Measurements from ENCODE around the gene PDIA5. TPM values are rescaled to one million over a fixed set of nuclear protein-coding genes. Genes with fewer than 3 reads are reported as not detected.

PDIA5 gene
- total RNA-seq, 6 donors from 2014 or later, result 25.1 to 38.8 (median 32.9) TPM

- ATAC-seq (ENCODE audit: low FRiP score in 2 of 2), result peak in 1 of 2 donors; percentile 13
- WGBS, 2 donors, result 22 to 26% methylated on average over 6 of the region's 6 CpGs
- peaks cover 36 to 50% (median 44%) of the 10 kb centered on the region in 4 donors for H3K4me1 ChIP-seq
Observed at GRCh38 chr3:123076496-123077418, 9.9 kb downstream of the PDIA5 start.

GRCh38 chr3:123078101-123078500 is 11.3 kb downstream of the PDIA5 start:
- DNase-seq, result no peak
- Histone ChIP-seq H3K27ac (no peak overlapping the region), H3K9me3 (no peaks in the 10 kb centered on the region), H3K27me3 (no peaks in the 10 kb centered on the region), H3K4me1 (peaks cover 41 to 52% (median 46%) of the 10 kb centered on the region in 4 donors), H3K4me3 (no peak overlapping the region), H3K36me3 (no peaks in the 10 kb centered on the region)
- TF ChIP-seq CTCF (IDR thresholded peaks at IDR 0.05) (no peak), POLR2A (IDR thresholded peaks at IDR 0.05) (no peak), EP300 (IDR thresholded peaks at IDR 0.05) (no peak), POLR2AphosphoS5 (IDR thresholded peaks at IDR 0.05) (no peak)
- 89 to 93% methylated on average over 10 of the region's 10 CpGs for WGBS, 2 donors
- ATAC-seq (ENCODE audit: low FRiP score in 2 of 2), result no peak

More at GRCh38 chr3:123076496-123077418, 9.9 kb downstream of the PDIA5 start:
- DNase-seq, result peak in 1 of 2 donors; percentile 56
- Histone ChIP-seq H3K4me3 (no peak overlapping the region), H3K9me3 (no peaks in the 10 kb centered on the region), H3K36me3 (no peaks in the 10 kb centered on the region), H3K27me3 (no peaks in the 10 kb centered on the region), H3K27ac (peak overlapping the region; percentile 14 to 71 (median 48))
- TF ChIP-seq EP300 (IDR thresholded peaks at IDR 0.05) (peak in 1 of 4 donors; percentile 18), POLR2A (IDR thresholded peaks at IDR 0.05) (no peak)

- H3K36me3 ChIP-seq, result no peaks in the 10 kb centered on the region
- TF ChIP-seq CTCF (IDR thresholded peaks at IDR 0.05), result no peak
- no peak for TF ChIP-seq EP300 (IDR thresholded peaks at IDR 0.05)
- no peak for TF ChIP-seq POLR2AphosphoS5 (IDR thresholded peaks at IDR 0.05)
- no peak for TF ChIP-seq POLR2A (IDR thresholded peaks at IDR 0.05)
- H3K27ac ChIP-seq, result peak overlapping the region in 1 of 4 donors; percentile 12
- 72 to 75% methylated on average over 7 of the region's 7 CpGs for WGBS, 2 donors
- peaks cover 59 to 72% (median 69%) of the 10 kb centered on the region in 4 donors for H3K4me1 ChIP-seq
- ATAC-seq (ENCODE audit: low FRiP score in 2 of 2) (no peak), DNase-seq (no peak)
- H3K27me3 ChIP-seq, result no peaks in the 10 kb centered on the region
- H3K9me3 ChIP-seq, result no peaks in the 10 kb centered on the region
- H3K4me3 ChIP-seq, result no peak overlapping the region
Observed at GRCh38 chr3:123080864-123081562, 14.2 kb downstream of the PDIA5 start.

- H3K27me3 ChIP-seq, result no peaks in the 10 kb centered on the region
- peak overlapping the region in 2 of 4 donors; percentile 2 to 7 for H3K27ac ChIP-seq
- TF ChIP-seq POLR2A (IDR thresholded peaks at IDR 0.05) (no peak), CTCF (IDR thresholded peaks at IDR 0.05) (no peak), POLR2AphosphoS5 (IDR thresholded peaks at IDR 0.05) (no peak), EP300 (IDR thresholded peaks at IDR 0.05) (no peak)
- DNase-seq (no peak), ATAC-seq (ENCODE audit: low FRiP score in 2 of 2) (no peak)
- H3K9me3 ChIP-seq, result no peaks in the 10 kb centered on the region
- peaks cover 51 to 64% (median 62%) of the 10 kb centered on the region in 4 donors for H3K4me1 ChIP-seq
- no peak overlapping the region for H3K4me3 ChIP-seq
- H3K36me3 ChIP-seq, result no peaks in the 10 kb centered on the region
- WGBS, 2 donors, result 51 to 57% methylated on average over 7 to 8 of the region's 8 CpGs
Observed at GRCh38 chr3:123081718-123082369, 15.0 kb downstream of the PDIA5 start.

Measured in upper lobe of left lung (tissue), 6 donors.